TTC549 (cell line): ENCODE results near the gene ZNF408.
"Not testable (repeated sequence)": the region's sequence is repeated elsewhere in the genome, so short reads cannot be mapped to it uniquely, and the experiment has no call there.

Experiments used
- FAIRE-seq: peaks from 2 replicates; lab custom pipeline; 2012; peaks lifted over from hg19 to GRCh38; lab: Jason Lieb, UNC

ZNF408 gene

GRCh38 chr11:46700241-46701077 lies at the start of gene ZNF408, which contains the start of gene ARHGAP1:
TSS of gene ZNF408 (plus strand) at chr11:46701031. CDS start at chr11:46701048, 17 bp downstream.
TSS of gene ARHGAP1 (minus strand) at chr11:46700619. CDS start at chr11:46696107, 4,512 bp downstream.
- FAIRE-seq, result peak; percentile 86

GRCh38 chr11:46655631-46656030 lies 45.2 kb upstream of the ZNF408 start:
- no peak for FAIRE-seq

- no peak for FAIRE-seq
Measured at GRCh38 chr11:46657186-46657585, 43.6 kb upstream of the ZNF408 start.

GRCh38 chr11:46658259-46658658 lies 42.6 kb upstream of the ZNF408 start:
- FAIRE-seq, result no peak

GRCh38 chr11:46659908-46660307 lies 40.9 kb upstream of the ZNF408 start:
- FAIRE-seq, result no peak

- no peak for FAIRE-seq
Measured at GRCh38 chr11:46661836-46662235, 39.0 kb upstream of the ZNF408 start.

- FAIRE-seq, result no peak
Measured at GRCh38 chr11:46662366-46662765, 38.5 kb upstream of the ZNF408 start.

- no peak for FAIRE-seq
Measured at GRCh38 chr11:46663277-46663940, 37.4 kb upstream of the ZNF408 start.

- no peak for FAIRE-seq
Measured at GRCh38 chr11:46664612-46665011, 36.2 kb upstream of the ZNF408 start.

GRCh38 chr11:46665356-46665755 lies 35.5 kb upstream of the ZNF408 start:
- no peak for FAIRE-seq

- no peak for FAIRE-seq
Measured at GRCh38 chr11:46666516-46666915, 34.3 kb upstream of the ZNF408 start.

GRCh38 chr11:46667043-46667481 lies 33.8 kb upstream of the ZNF408 start:
- FAIRE-seq, result no peak

GRCh38 chr11:46668480-46669085 lies 32.2 kb upstream of the ZNF408 start:
- no peak for FAIRE-seq

GRCh38 chr11:46669711-46670139 lies 31.1 kb upstream of the ZNF408 start:
- FAIRE-seq, result no peak

GRCh38 chr11:46670521-46670920 lies 30.3 kb upstream of the ZNF408 start:
- not testable (repeated sequence) for FAIRE-seq

- no peak for FAIRE-seq
Measured at GRCh38 chr11:46671958-46672315, 28.9 kb upstream of the ZNF408 start.

GRCh38 chr11:46672381-46672839 lies 28.4 kb upstream of the ZNF408 start:
- FAIRE-seq, result no peak

- no peak for FAIRE-seq
Measured at GRCh38 chr11:46673713-46674462, 26.9 kb upstream of the ZNF408 start.

GRCh38 chr11:46674463-46675287 lies 26.2 kb upstream of the ZNF408 start:
- FAIRE-seq, result no peak

GRCh38 chr11:46675288-46675851 lies 25.5 kb upstream of the ZNF408 start:
- no peak for FAIRE-seq

GRCh38 chr11:46675949-46676348 lies 24.9 kb upstream of the ZNF408 start:
- FAIRE-seq, result no peak
